Colonic mucosa (tissue), 4 donors: ENCODE results near the gene ETFDH. TPM values are rescaled to one million over a fixed set of nuclear protein-coding genes. Genes with fewer than 3 reads are reported as not detected.

ENCODE experiments used
- DNase-seq: peaks from one replicate; pipeline ENCODE4 v3.0.0-alpha.2; 2020
- H3K27ac ChIP-seq: fragments of 200-600 bp; one replicate; pipeline ENCODE4 v1.8.0; 2021
- H3K27me3 ChIP-seq: fragments of 200-600 bp; one replicate; pipeline ENCODE4 v1.8.0; 2021
- H3K36me3 ChIP-seq: fragments of 200-600 bp; one replicate; pipeline ENCODE4 v1.8.0; 2021
- H3K4me1 ChIP-seq: fragments of 200-600 bp; one replicate; pipeline ENCODE4 v1.8.0; 2021; ENCODE audit warnings: mild to moderate bottlenecking
- H3K4me3 ChIP-seq: fragments of 200-600 bp; one replicate; pipeline ENCODE4 v1.8.0; 2021
- H3K9ac ChIP-seq, 2 donors: one replicate each; pipeline ENCODE4 v1.7.0; 2013; ENCODE audit warnings: control low read depth in 2 of 2, low read depth in 2 of 2, low read length in 2 of 2
- H3K9me3 ChIP-seq: fragments of 200-600 bp; one replicate; pipeline ENCODE4 v1.8.0; 2021
- intact Hi-C: fragments of 100-400 bp; cut with DNase I; formaldehyde crosslinking; loops from one replicate; pipeline ENCODE4 v1.14.1; 2022
- total RNA-seq, 2 donors: library from RNA; stranded (reverse); fragmentation: NEBNext Ultra II Directional in 1 of 2; extraction: Animal tissue kit (Norgen Biotek cat#: 25700) in 1 of 2; gene quantifications; one replicate each; pipeline ENCODE4 v1.2.1, GENCODE V29; 2021
- TF ChIP-seq, protein P1 (sequence below): fragments of 200-600 bp; IDR thresholded peaks from one replicate; pipeline ENCODE4 v1.8.0; 2022; ENCODE audit warnings: antibody characterized with exemption, mild to moderate bottlenecking
- donor health status: healthy.
- donor health status: DM: no; HTN: no; CAD: no.
- donor health status: DM: no; HTN: no; CAD: no.

The ETFDH gene
- total RNA-seq, 2 donors from 2014 or later, result 63.7 to 72.9 TPM

DNA sequence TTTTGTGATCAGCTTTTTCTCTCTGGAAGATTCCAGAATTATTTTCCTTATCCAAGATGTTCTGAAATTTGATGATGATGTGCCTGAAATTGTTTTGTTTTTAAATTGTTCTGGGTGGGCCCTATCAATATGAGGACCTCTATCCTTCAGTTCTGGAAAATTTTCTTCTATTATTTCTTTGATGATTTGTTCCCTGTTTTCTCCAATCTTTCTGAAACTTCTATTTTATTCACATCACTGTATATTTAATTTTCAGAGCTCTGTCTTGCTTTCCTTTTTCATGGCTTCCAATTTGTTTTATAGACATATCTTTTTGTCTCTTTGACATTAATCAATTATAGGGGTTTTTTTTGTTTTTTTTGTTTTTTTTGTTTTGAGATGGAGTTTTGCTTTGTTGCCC is 84.5 kb downstream of the ETFDH start:
- Histone ChIP-seq H3K36me3 (no peaks in the 10 kb centered on the region), H3K27me3 (no peaks in the 10 kb centered on the region), H3K27ac (no peak overlapping the region), H3K4me1 (no peaks in the 10 kb centered on the region), H3K9ac (no peak overlapping the region), H3K9me3 (no peaks in the 10 kb centered on the region), H3K4me3 (no peak overlapping the region)
- intact Hi-C loops, result no loop called here
- no peak for DNase-seq
- TF ChIP-seq, protein P1, sequence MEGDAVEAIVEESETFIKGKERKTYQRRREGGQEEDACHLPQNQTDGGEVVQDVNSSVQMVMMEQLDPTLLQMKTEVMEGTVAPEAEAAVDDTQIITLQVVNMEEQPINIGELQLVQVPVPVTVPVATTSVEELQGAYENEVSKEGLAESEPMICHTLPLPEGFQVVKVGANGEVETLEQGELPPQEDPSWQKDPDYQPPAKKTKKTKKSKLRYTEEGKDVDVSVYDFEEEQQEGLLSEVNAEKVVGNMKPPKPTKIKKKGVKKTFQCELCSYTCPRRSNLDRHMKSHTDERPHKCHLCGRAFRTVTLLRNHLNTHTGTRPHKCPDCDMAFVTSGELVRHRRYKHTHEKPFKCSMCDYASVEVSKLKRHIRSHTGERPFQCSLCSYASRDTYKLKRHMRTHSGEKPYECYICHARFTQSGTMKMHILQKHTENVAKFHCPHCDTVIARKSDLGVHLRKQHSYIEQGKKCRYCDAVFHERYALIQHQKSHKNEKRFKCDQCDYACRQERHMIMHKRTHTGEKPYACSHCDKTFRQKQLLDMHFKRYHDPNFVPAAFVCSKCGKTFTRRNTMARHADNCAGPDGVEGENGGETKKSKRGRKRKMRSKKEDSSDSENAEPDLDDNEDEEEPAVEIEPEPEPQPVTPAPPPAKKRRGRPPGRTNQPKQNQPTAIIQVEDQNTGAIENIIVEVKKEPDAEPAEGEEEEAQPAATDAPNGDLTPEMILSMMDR, result no peak

DNA sequence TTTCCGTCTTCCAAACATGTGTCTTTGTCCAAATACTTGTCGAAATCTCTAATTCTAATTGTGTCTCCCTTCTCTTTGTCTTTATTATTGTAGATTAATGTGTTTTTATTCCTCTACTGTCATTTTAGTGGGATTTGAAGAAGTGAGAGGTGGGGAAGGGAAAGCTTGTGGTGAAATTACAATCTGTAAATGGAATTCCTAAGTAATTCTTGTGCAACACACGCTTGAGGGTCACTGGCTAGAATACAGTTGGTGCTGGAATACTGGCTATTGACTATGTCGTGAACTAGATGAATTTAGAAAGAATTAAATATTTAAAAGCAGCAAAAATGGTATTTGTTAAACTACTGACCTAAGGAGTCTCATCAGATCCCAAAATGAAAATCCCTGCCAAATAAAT is 86.0 kb downstream of the ETFDH start:
- TF ChIP-seq, protein P1, result no peak
- Histone ChIP-seq H3K4me3 (no peak overlapping the region), H3K36me3 (no peaks in the 10 kb centered on the region), H3K9ac (no peak overlapping the region), H3K27me3 (no peaks in the 10 kb centered on the region), H3K27ac (no peak overlapping the region), H3K4me1 (no peaks in the 10 kb centered on the region), H3K9me3 (no peaks in the 10 kb centered on the region)
- intact Hi-C loops, result no loop called here
- DNase-seq, result no peak

DNA sequence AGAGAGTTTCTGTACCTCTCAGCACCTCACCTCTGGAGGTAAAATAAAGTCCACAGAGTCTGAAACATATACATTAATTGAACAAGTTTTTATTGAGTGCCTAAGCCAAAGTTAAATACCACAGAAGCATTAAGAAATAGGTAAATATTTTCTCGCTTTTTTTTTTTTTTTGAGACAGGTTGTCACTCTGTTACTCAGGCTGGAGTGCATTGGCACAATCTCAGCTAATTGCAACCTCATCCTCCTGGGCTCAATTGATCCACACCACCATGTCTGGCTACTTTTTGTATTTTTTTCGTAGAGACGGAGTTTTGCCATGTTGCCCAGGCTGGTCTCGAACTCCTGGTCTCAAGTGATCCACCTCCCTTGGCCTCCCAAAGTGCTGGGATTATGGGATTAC is 86.6 kb downstream of the ETFDH start:
- H3K9ac ChIP-seq, result no peak overlapping the region
- no peaks in the 10 kb centered on the region for H3K36me3 ChIP-seq
- TF ChIP-seq, protein P1, result no peak
- H3K4me1 ChIP-seq, result no peaks in the 10 kb centered on the region
- H3K4me3 ChIP-seq, result no peak overlapping the region
- H3K27ac ChIP-seq, result no peak overlapping the region
- no peaks in the 10 kb centered on the region for H3K9me3 ChIP-seq
- intact Hi-C loops, result no loop called here
- DNase-seq, result no peak
- H3K27me3 ChIP-seq, result no peaks in the 10 kb centered on the region

Other genes with a start within 250 kb of the ETFDH start
- gene RXFP1, start 150.4 kb upstream of the ETFDH start, total RNA-seq, result under 1 TPM; 0.24 to 0.37 TPM
- gene C4orf46, start 409 bp upstream of the ETFDH start, total RNA-seq, result 1 to 10 TPM; 3.7 to 7.4 TPM
- gene PPID, start 51.1 kb downstream of the ETFDH start, total RNA-seq, result 10 to 100 TPM; 20.3 to 48.5 TPM
- 10 to 100 TPM; 56.2 to 89.6 TPM for gene FNIP2, start 96.7 kb downstream of the ETFDH start, total RNA-seq